GM19351 (cell line): ENCODE data around the gene IGBP1.
A peak's percentile ranks its signal among the peaks of the same experiment; 100 is the strongest.
"Not testable (repeated sequence)": the region's sequence is repeated elsewhere in the genome, so short reads cannot be mapped to it uniquely, and the experiment has no call there.

Experiments used
- ATAC-seq: cut with Tn5 transposase; IDR thresholded peaks from one replicate; pipeline ENCODE4 v1.9.1; 2021; ENCODE audit warnings: mild to moderate bottlenecking, moderate library complexity; ENCODE audit not compliant: unreplicated experiment

IGBP1 gene

GRCh38 chrX:70166601-70167590 is 33.6 kb downstream of the IGBP1 start:
- ATAC-seq = no peak

- no peak for ATAC-seq
Measured at GRCh38 chrX:70168238-70169188, 35.3 kb downstream of the IGBP1 start.

GRCh38 chrX:70169281-70169680 is 36.0 kb downstream of the IGBP1 start:
- ATAC-seq = no peak

- no peak for ATAC-seq
Measured at GRCh38 chrX:70171624-70172023, 38.4 kb downstream of the IGBP1 start.

- no peak for ATAC-seq
Measured at GRCh38 chrX:70172221-70172620, 39.0 kb downstream of the IGBP1 start.

- no peak for ATAC-seq
Measured at GRCh38 chrX:70172964-70173363, 39.7 kb downstream of the IGBP1 start.

- no peak for ATAC-seq
Measured at GRCh38 chrX:70174754-70175153, 41.5 kb downstream of the IGBP1 start.

GRCh38 chrX:70175338-70175737 is 42.1 kb downstream of the IGBP1 start:
- ATAC-seq = no peak

GRCh38 chrX:70176938-70177533 is 43.8 kb downstream of the IGBP1 start, which contains the start of gene DGAT2L6:
DGAT2L6 (plus strand) TSS chrX:70177483; CDS start chrX:70177583, 100 bp downstream.
- peak; percentile 68 for ATAC-seq

- ATAC-seq = no peak
Measured at GRCh38 chrX:70183091-70183490, 49.8 kb downstream of the IGBP1 start.

- no peak for ATAC-seq
Measured at GRCh38 chrX:70190225-70190624, 57.0 kb downstream of the IGBP1 start.

GRCh38 chrX:70196961-70197720 is 63.9 kb downstream of the IGBP1 start:
- ATAC-seq = peak; percentile 95

GRCh38 chrX:70201732-70202131 is 68.5 kb downstream of the IGBP1 start:
- no peak for ATAC-seq

GRCh38 chrX:70208479-70208878 is 75.2 kb downstream of the IGBP1 start:
- no peak for ATAC-seq

GRCh38 chrX:70209570-70209969 is 76.3 kb downstream of the IGBP1 start:
- ATAC-seq = not testable (repeated sequence)
